ENCODE data around the gene TICRR.

GRCh38 chr15:89586651-89587050 is 11.4 kb downstream of the TICRR start:
- TF ChIP-seq CTCF (IDR thresholded peaks at IDR 0.05) (no peak), POLR2AphosphoS5 (IDR thresholded peaks at IDR 0.05) (no peak), POLR2A (IDR thresholded peaks at IDR 0.05) (no peak), EP300 (IDR thresholded peaks at IDR 0.05) (no peak)

Data from upper lobe of left lung (tissue), 4 donors.